Mesodermal cell (in vitro differentiated cells): Measurements from ENCODE around the gene C19orf53.
"Not testable (repeated sequence)": the region's sequence is repeated elsewhere in the genome, so short reads cannot be mapped to it uniquely, and the experiment has no call there.

Experiments used
- H3K27ac ChIP-seq: 2 replicates; pipeline ENCODE4 v1.7.0; 2013; ENCODE audit warnings: mild to moderate bottlenecking, low read depth, low read length, moderate library complexity; ENCODE audit not compliant: severe bottlenecking
- H3K36me3 ChIP-seq: 2 replicates; pipeline ENCODE4 v1.7.1; 2013; ENCODE audit warnings: mild to moderate bottlenecking, low read length, moderate library complexity; ENCODE audit not compliant: control insufficient read depth, insufficient read depth
- H3K4me1 ChIP-seq: one replicate; pipeline ENCODE4 v1.7.1; 2013; ENCODE audit warnings: mild to moderate bottlenecking, low read length; ENCODE audit not compliant: insufficient read depth, control insufficient read depth, poor library complexity, severe bottlenecking
- H3K4me3 ChIP-seq: 2 replicates; pipeline ENCODE4 v1.7.0; 2013; ENCODE audit warnings: low read length, control low read depth, mild to moderate bottlenecking; ENCODE audit not compliant: insufficient read depth, poor library complexity, severe bottlenecking; ENCODE audit errors: extremely low read depth
- H3K9me3 ChIP-seq: 2 replicates; pipeline ENCODE4 v1.7.1; 2013; ENCODE audit warnings: mild to moderate bottlenecking, low read length, moderate library complexity; ENCODE audit not compliant: control insufficient read depth
- WGBS, 2 experiments: methylation state at CpG; one replicate each; pipeline ENCODE4 v1.1.5; 2013; ENCODE audit warnings: missing lambda C conversion rate in 2 of 2; ENCODE audit not compliant: insufficient coverage in 2 of 2; 5-methylcytosine and 5-hydroxymethylcytosine counted together

C19orf53 gene

DNA sequence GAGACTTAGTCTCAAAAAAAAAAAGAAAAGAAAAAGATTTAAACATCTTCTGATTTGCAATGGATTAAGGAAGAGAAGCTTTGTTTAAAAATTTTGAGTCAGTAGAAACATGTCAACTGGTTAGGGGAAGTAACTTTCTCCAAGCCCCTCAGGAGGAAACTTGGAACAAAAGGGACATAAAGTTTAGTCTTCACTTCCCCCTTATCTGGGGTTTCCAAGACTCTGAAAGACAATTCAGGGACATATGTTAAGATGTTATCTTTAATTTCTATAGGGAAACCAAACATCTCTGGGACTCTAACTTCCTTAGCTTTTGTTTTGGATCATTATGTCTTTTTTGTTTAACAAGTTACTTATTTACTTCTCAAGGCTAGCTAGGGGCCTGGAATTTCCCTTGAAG, 30.1 kb upstream of the C19orf53 start:
- H3K4me1 ChIP-seq, result peaks cover 5% of the 10 kb centered on the region
- peaks cover 11% of the 10 kb centered on the region for H3K9me3 ChIP-seq
- peak overlapping the region; percentile 73 for H3K27ac ChIP-seq
- peaks cover 16% of the 10 kb centered on the region for H3K36me3 ChIP-seq
- no peak overlapping the region for H3K4me3 ChIP-seq

GRCh38 chr19:13747098-13747453, 27.2 kb upstream of the C19orf53 start:
- peaks cover 21% of the 10 kb centered on the region for H3K36me3 ChIP-seq
- H3K9me3 ChIP-seq, result peaks cover 11% of the 10 kb centered on the region
- WGBS, 2 experiments, result 86 to 95% methylated on average over 6 to 8 of the region's 8 CpGs
- H3K4me1 ChIP-seq, result peaks cover 7% of the 10 kb centered on the region
- no peak overlapping the region for H3K27ac ChIP-seq
- peak overlapping the region; percentile 92 for H3K4me3 ChIP-seq

DNA sequence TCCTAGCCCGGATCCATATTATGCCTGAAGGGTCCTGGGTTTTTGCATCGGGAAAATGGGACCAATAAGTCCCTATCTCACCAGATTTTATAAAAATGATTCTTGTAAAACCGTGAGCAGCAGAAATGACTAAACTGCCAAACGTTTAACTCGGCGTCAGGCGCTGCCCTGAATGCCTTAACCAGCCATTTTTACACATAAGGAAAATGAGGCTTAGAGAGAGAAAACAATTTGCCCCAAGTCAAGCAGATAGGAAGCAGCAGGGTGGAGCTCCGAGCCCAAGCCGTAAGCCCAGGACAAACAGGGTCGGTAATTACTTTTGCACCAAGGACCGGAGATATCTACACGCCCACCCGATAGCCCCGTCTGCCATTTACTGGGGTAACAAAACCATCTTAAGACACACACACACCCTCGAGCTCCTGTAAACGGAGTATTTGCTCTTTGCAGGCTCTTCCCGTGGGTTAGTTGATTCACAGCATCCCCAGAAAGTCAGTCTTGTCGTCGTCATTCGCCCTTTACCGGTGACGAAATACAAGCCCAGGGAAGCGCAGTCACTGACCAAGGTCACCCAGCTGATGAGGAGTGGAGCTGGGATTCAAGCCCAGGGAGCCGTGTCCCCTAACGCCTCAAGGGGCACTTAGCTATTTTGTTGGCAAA, 26.0 kb upstream of the C19orf53 start:
- Histone ChIP-seq H3K36me3 (peaks cover 25% of the 10 kb centered on the region), H3K4me3 (peak overlapping the region; percentile 92), H3K4me1 (peaks cover 7% of the 10 kb centered on the region), H3K9me3 (peaks cover 11% of the 10 kb centered on the region), H3K27ac (peak overlapping the region; percentile 67)
- 4 to 5% methylated on average over 19 to 23 of the region's 25 CpGs for WGBS, 2 experiments

- Histone ChIP-seq H3K36me3 (peaks cover 53% of the 10 kb centered on the region), H3K4me1 (peaks cover 7% of the 10 kb centered on the region), H3K9me3 (peaks cover 11% of the 10 kb centered on the region), H3K4me3 (no peak overlapping the region), H3K27ac (no peak overlapping the region)
- 94% methylated on average over 13 to 16 of the region's 16 CpGs for WGBS, 2 experiments
These were observed 22.8 kb upstream of the C19orf53 start for GRCh38 chr19:13751436-13751835.

DNA sequence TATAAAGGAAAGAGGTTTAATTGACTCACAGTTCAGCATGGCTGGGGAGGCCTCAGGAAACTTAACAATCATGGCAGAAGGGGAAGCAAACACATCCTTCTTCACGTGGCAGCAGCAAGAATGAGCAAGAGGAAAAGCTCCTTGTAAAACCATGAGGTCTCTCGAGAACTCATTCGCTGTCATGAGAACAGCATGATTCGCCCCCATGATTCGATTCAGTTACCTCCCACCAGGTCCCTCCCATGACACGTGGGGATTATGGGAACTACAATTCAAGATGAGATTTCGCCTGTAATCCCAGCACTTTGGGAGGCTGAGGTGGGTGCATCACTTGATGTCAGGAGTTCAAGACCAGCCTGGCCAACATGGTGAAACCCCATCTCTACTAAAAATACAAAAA, 20.6 kb upstream of the C19orf53 start:
- 94% methylated on average over 6 to 7 of the region's 7 CpGs for WGBS, 2 experiments
- not testable (repeated sequence) for H3K27ac ChIP-seq, H3K4me1 ChIP-seq, H3K4me3 ChIP-seq, H3K9me3 ChIP-seq
- peaks cover 73% of the 10 kb centered on the region for H3K36me3 ChIP-seq

- 95 to 98% methylated on average over 8 to 9 of the region's 9 CpGs for WGBS, 2 experiments
- no peak overlapping the region for H3K27ac ChIP-seq
- no peaks in the 10 kb centered on the region for H3K9me3 ChIP-seq
- H3K36me3 ChIP-seq, result peaks cover 87% of the 10 kb centered on the region
- no peak overlapping the region for H3K4me3 ChIP-seq
- no peaks in the 10 kb centered on the region for H3K4me1 ChIP-seq
These were observed 18.0 kb upstream of the C19orf53 start for GRCh38 chr19:13756210-13756609.

GRCh38 chr19:13757805-13758772, 16.2 kb upstream of the C19orf53 start:
- Histone ChIP-seq H3K4me1 (no peaks in the 10 kb centered on the region), H3K9me3 (no peaks in the 10 kb centered on the region), H3K4me3 (no peak overlapping the region), H3K36me3 (peaks cover 93% of the 10 kb centered on the region), H3K27ac (no peak overlapping the region)
- WGBS, 2 experiments, result 93% methylated on average over 7 to 13 of the region's 15 CpGs

- 97 to 99% methylated on average over 18 to 24 of the region's 24 CpGs for WGBS, 2 experiments
- Histone ChIP-seq H3K27ac (no peak overlapping the region), H3K36me3 (peaks cover 97% of the 10 kb centered on the region), H3K4me1 (no peaks in the 10 kb centered on the region), H3K9me3 (no peaks in the 10 kb centered on the region), H3K4me3 (no peak overlapping the region)
These were observed 15.5 kb upstream of the C19orf53 start for GRCh38 chr19:13758795-13759194.

GRCh38 chr19:13761423-13761822, 12.8 kb upstream of the C19orf53 start:
- WGBS, 2 experiments, result 96 to 100% methylated on average over 4 of the region's 8 CpGs
- Histone ChIP-seq H3K27ac (no peak overlapping the region), H3K4me1 (peaks cover 7% of the 10 kb centered on the region), H3K36me3 (peaks cover 79% of the 10 kb centered on the region), H3K9me3 (no peaks in the 10 kb centered on the region), H3K4me3 (no peak overlapping the region)

- 88 to 95% methylated on average over 33 to 37 of the region's 42 CpGs for WGBS, 2 experiments
- H3K9me3 ChIP-seq, result no peaks in the 10 kb centered on the region
- H3K27ac ChIP-seq, result no peak overlapping the region
- peaks cover 70% of the 10 kb centered on the region for H3K36me3 ChIP-seq
- peaks cover 7% of the 10 kb centered on the region for H3K4me1 ChIP-seq
- H3K4me3 ChIP-seq, result no peak overlapping the region
These were observed 11.5 kb upstream of the C19orf53 start for GRCh38 chr19:13762635-13763235.
